Choroid plexus epithelial cell (primary cell): ENCODE measurements around the gene VPS45.

Source experiments
- DNase-seq: peaks from one replicate; pipeline ENCODE4 v3.0.0-alpha.2; 2010; ENCODE audit warnings: low read depth
- H3K4me3 ChIP-seq: 2 replicates; pipeline ENCODE4 v1.5.1; 2011; ENCODE audit warnings: low read depth, mild to moderate bottlenecking, control low read depth, low read length, moderate library complexity
- TF ChIP-seq, protein P1 (sequence below): conservative IDR thresholded peaks from 2 replicates; pipeline ENCODE4 v1.5.1; 2011; ENCODE audit warnings: low read depth, mild to moderate bottlenecking, control low read depth, inconsistent platforms, low read length, moderate library complexity

The VPS45 gene

GRCh38 chr1:150067184-150068108, at the start of gene VPS45:
TSS of gene VPS45 (plus strand) at chr1:150067776. CDS start at chr1:150067858, 82 bp downstream.
- TF ChIP-seq, protein P1, sequence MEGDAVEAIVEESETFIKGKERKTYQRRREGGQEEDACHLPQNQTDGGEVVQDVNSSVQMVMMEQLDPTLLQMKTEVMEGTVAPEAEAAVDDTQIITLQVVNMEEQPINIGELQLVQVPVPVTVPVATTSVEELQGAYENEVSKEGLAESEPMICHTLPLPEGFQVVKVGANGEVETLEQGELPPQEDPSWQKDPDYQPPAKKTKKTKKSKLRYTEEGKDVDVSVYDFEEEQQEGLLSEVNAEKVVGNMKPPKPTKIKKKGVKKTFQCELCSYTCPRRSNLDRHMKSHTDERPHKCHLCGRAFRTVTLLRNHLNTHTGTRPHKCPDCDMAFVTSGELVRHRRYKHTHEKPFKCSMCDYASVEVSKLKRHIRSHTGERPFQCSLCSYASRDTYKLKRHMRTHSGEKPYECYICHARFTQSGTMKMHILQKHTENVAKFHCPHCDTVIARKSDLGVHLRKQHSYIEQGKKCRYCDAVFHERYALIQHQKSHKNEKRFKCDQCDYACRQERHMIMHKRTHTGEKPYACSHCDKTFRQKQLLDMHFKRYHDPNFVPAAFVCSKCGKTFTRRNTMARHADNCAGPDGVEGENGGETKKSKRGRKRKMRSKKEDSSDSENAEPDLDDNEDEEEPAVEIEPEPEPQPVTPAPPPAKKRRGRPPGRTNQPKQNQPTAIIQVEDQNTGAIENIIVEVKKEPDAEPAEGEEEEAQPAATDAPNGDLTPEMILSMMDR = no peak
- peak within 1 kb of the TSS; percentile 76 for H3K4me3 ChIP-seq
- DNase-seq = peak; percentile 91

DNA sequence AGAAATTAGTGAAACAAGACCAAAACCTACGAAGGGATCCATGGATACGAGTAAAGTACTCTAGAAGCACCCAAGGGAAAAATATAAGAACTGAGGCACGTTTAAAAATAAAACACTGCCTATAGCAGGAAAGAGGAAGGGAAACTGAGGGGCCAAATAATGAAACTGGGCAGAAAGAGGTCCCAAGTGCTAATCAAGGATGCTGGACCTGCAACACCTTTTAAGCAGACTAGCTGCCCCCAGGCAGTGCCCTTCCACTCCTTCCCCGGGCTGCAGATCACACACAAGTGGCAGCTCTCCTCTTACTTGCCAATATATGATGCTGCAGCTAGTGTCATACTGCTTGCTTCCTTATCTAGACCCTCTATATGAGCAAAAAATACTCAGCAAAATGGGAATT, 49.4 kb upstream of the VPS45 start:
- no peak for DNase-seq
- TF ChIP-seq, protein P1 = no peak
- H3K4me3 ChIP-seq = no peak overlapping the region

- TF ChIP-seq, protein P1 = no peak
- DNase-seq = no peak
- no peak overlapping the region for H3K4me3 ChIP-seq
Measured at GRCh38 chr1:150020711-150021110, 46.9 kb upstream of the VPS45 start.

DNA sequence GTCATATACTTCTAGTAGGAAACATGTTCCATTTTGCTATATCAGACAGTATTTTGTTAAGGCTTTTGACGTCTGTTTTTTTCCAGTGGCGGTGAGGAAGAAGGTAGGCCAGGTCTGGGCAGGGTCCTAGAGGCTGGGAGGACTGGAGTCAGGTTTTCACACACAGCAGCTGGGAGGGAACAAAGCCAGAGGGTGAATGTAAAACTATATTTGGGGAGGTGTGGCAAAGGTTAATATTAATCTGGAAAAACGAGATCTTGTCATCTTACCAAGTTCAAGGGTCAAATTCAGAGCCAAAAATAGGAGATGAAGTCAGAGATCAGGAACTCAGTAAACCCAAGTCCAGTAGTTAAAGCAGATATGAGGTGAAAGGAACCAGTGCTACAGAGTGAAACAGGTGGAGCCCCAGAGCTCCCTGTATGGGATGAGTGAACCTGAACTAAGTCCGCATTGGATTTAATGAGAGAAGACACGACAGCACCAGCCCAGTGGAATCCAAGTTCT, 46.3 kb upstream of the VPS45 start:
- H3K4me3 ChIP-seq = no peak overlapping the region
- no peak for DNase-seq
- TF ChIP-seq, protein P1 = no peak

DNA sequence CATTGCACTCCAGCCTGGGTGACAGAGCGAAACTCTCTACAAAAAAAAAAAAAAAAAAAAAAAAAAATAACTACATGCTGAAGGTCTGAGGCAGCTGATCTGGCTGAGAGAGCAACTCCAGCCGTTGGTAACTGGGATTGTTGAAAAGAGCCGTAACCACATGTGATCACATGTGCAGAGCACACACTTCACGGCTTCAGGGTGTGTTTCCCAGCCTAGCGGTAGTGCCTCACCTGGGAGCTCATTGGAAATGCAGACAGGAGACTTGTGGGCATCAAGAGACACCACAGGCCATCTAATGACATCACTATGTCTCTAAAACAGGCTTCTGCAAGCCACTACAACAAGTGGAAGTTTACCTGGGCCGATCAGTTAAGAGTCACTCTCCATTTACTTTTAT, 45.2 kb upstream of the VPS45 start:
- H3K4me3 ChIP-seq = no peak overlapping the region
- no peak for DNase-seq
- TF ChIP-seq, protein P1 = no peak

DNA sequence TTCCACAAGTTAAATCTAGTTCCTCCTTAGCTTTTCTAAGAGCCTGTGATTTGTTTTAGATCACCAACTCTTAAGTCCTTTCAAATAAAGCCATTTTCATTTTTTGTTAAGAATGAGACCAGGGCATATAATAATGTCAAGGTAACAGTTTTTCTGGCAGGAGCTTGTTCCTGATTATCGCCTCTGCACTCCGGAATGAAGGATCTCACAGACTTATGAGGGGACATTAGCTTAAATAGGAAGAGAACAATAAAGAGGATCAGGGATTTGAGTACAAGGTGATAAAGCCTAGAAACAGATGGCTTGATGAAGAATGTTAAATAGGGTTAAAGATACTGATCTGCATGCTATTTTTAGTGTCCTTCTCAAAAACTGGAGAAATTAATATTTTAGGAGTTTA, 43.4 kb upstream of the VPS45 start:
- TF ChIP-seq, protein P1 = no peak
- H3K4me3 ChIP-seq = no peak overlapping the region
- DNase-seq = no peak
